Smooth muscle cell (in vitro differentiated cells): ENCODE data around the gene LRRK2. TPM values are rescaled to one million over a fixed set of nuclear protein-coding genes. Genes with fewer than 3 reads are reported as not detected.

ENCODE experiments used
- DNase-seq: peaks from one replicate; lab custom pipeline; 2025; ENCODE audit not compliant: unreplicated experiment; lab: John Stamatoyannopoulos, UW
- H2AFZ ChIP-seq: fragments of 200-600 bp; sonication (generic); 2 replicates; pipeline ENCODE4 v1.6.0; 2016; ENCODE audit warnings: antibody characterized with exemption, low read depth, mild to moderate bottlenecking
- H3F3A ChIP-seq: fragments of 200-600 bp; sonication (generic); 2 replicates; pipeline ENCODE4 v1.6.0; 2017; ENCODE audit warnings: antibody characterized with exemption, low read depth
- H3K27ac ChIP-seq: fragments of 200-600 bp; sonication (generic); 2 replicates; pipeline ENCODE4 v1.5.1; 2016; ENCODE audit warnings: low read depth, mild to moderate bottlenecking
- H3K27me3 ChIP-seq: fragments of 200-600 bp; sonication (generic); 2 replicates; pipeline ENCODE4 v1.6.1; 2016; ENCODE audit warnings: low read depth, mild to moderate bottlenecking
- H3K36me3 ChIP-seq: fragments of 200-600 bp; sonication (generic); 2 replicates; pipeline ENCODE4 v1.5.1; 2016; ENCODE audit warnings: low read depth
- H3K4me1 ChIP-seq: fragments of 200-600 bp; sonication (generic); 2 replicates; pipeline ENCODE4 v1.5.1; 2016; ENCODE audit warnings: low read depth
- H3K4me2 ChIP-seq: fragments of 200-600 bp; sonication (generic); 2 replicates; pipeline ENCODE4 v1.6.0; 2016; ENCODE audit warnings: mild to moderate bottlenecking
- H3K4me3 ChIP-seq: fragments of 200-600 bp; sonication (generic); 2 replicates; pipeline ENCODE4 v1.5.1; 2016; ENCODE audit warnings: mild to moderate bottlenecking
- H3K79me2 ChIP-seq: fragments of 200-600 bp; sonication (generic); 2 replicates; pipeline ENCODE4 v1.6.0; 2016; ENCODE audit warnings: low read depth, mild to moderate bottlenecking
- H3K9ac ChIP-seq: fragments of 200-600 bp; sonication (generic); 2 replicates; pipeline ENCODE4 v1.6.0; 2016; ENCODE audit warnings: low read depth
- H3K9me3 ChIP-seq: fragments of 200-600 bp; sonication (generic); replicated peaks from 2 replicates; pipeline ENCODE4 v1.5.1; 2016; ENCODE audit warnings: low read depth
- H4K20me1 ChIP-seq: fragments of 200-600 bp; sonication (generic); 2 replicates; pipeline ENCODE4 v1.6.0; 2016; ENCODE audit warnings: low read depth
- WGBS: methylation state at CpG from one replicate; pipeline ENCODE4 v1.1.7; 2016; ENCODE audit warnings: low lambda C conversion rate; 5-methylcytosine and 5-hydroxymethylcytosine counted together
- polyA plus RNA-seq: library from polyadenylated mRNA; unstranded; fragments of >200 nt; fragmentation: Nextera tagmentation; extraction: Ambion mirVana; gene quantifications from 2 replicates; pipeline ENCODE4 v1.2.1, GENCODE V29; 2016
- total RNA-seq: library from RNA; depleted of rRNA; stranded (reverse); fragments of >200 nt; gene quantifications from 2 replicates; pipeline ENCODE4 v1.2.3, GENCODE V29; 2014
- TF ChIP-seq, protein P1 (sequence below): fragments of 200-600 bp; sonication (generic); IDR thresholded peaks from 2 replicates; pipeline ENCODE4 v1.5.1; 2017; ENCODE audit warnings: borderline replicate concordance, mild to moderate bottlenecking, antibody characterized with exemption; ENCODE audit not compliant: insufficient read depth, poor library complexity, severe bottlenecking

Gene LRRK2
- total and polyA plus RNA-seq, 2 experiments from 2014 or later, result not detected

DNA sequence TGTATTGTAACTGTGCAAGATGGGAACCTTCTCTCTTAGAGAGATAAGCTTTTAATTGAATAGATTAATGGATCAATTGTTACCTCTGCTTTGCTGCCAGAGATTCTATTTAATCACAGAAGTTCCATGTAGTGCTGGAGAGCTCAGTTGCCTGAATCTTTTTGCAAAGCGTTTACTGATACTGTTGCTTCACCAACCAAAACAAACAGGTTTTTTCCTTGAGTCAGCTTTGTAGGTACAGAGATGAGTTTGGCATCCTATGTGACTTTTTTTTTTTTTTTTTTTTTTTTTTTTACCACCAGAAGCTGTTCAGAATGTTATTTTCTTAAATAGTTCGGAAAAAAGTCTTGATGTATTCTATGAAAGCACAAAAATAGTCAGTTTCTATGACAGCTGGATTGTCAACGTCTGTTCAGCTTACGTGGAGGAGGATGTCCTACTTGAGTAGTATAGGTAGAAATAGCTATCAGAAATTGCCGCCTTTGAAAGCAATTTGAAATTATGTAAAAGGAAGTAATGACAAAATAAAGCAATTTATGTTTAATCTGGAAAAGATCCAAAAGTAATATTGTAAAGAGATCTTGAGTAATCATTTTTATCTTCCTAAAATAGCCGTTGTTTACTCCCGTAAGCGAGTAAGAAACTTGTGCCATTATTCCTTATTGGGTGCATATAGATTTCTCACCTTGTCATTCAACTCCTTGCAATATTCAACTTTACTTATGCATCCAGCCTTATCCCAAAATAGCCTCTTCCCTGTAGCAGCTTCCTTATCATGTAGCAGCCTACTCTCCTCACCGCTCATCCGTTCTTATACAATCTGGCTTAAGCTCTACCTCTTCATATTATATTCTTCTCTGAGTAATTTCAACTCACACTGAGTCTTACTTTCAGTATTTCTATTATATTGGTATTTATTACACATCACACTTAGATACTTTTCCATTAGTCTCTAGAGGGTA is 5.2 kb downstream of the LRRK2 start:
- no peaks in the 10 kb centered on the region for H4K20me1 ChIP-seq
- TF ChIP-seq, protein P1, sequence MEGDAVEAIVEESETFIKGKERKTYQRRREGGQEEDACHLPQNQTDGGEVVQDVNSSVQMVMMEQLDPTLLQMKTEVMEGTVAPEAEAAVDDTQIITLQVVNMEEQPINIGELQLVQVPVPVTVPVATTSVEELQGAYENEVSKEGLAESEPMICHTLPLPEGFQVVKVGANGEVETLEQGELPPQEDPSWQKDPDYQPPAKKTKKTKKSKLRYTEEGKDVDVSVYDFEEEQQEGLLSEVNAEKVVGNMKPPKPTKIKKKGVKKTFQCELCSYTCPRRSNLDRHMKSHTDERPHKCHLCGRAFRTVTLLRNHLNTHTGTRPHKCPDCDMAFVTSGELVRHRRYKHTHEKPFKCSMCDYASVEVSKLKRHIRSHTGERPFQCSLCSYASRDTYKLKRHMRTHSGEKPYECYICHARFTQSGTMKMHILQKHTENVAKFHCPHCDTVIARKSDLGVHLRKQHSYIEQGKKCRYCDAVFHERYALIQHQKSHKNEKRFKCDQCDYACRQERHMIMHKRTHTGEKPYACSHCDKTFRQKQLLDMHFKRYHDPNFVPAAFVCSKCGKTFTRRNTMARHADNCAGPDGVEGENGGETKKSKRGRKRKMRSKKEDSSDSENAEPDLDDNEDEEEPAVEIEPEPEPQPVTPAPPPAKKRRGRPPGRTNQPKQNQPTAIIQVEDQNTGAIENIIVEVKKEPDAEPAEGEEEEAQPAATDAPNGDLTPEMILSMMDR, result no peak

DNA sequence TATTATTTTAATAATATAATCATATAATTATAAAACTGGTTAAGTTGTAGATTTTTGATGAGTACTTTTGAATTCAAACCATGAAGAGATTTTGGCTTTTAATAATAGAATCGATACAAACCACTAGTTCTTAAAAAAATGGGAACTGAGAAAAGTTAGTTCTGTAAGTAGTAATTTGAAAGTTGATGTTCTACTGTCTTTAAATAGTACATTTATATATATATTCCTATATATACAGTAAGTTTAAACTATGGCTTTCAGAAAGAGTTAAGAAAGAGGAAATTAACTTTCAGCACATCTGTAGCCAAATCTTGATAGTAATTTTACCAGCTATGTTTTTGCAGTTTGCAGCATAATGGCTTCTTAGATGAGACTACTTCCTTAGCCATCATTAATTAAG is 7.8 kb downstream of the LRRK2 start:
- Histone ChIP-seq H3K4me1 (no peaks in the 10 kb centered on the region), H3K27me3 (no peaks in the 10 kb centered on the region), H3K79me2 (no peaks in the 10 kb centered on the region), H3K36me3 (no peaks in the 10 kb centered on the region), H3K27ac (no peak overlapping the region), H3K9ac (no peak overlapping the region), H4K20me1 (no peaks in the 10 kb centered on the region), H3K4me3 (no peak overlapping the region), H3F3A (no peaks in the 10 kb centered on the region), H3K4me2 (no peak overlapping the region), H3K9me3 (no peaks in the 10 kb centered on the region), H2AFZ (no peak overlapping the region)
- DNase-seq, result no peak
- 76% methylated on average over 1 of the region's 1 CpG for WGBS
- TF ChIP-seq, protein P1, result no peak

More for the DNA sequence above, 5.2 kb downstream of the LRRK2 start:
- no peaks in the 10 kb centered on the region for H3K79me2 ChIP-seq
- H3K9me3 ChIP-seq, result no peaks in the 10 kb centered on the region
- no peaks in the 10 kb centered on the region for H3F3A ChIP-seq
- no peak overlapping the region for H3K9ac ChIP-seq
- no peak overlapping the region for H3K27ac ChIP-seq
- H2AFZ ChIP-seq, result no peak overlapping the region
- WGBS, result 90% methylated on average over 10 of the region's 10 CpGs
- no peak for DNase-seq
- H3K4me3 ChIP-seq, result no peak overlapping the region
- no peaks in the 10 kb centered on the region for H3K36me3 ChIP-seq
- H3K4me2 ChIP-seq, result no peak overlapping the region
- no peaks in the 10 kb centered on the region for H3K4me1 ChIP-seq
- H3K27me3 ChIP-seq, result peaks cover 12% of the 10 kb centered on the region

DNA sequence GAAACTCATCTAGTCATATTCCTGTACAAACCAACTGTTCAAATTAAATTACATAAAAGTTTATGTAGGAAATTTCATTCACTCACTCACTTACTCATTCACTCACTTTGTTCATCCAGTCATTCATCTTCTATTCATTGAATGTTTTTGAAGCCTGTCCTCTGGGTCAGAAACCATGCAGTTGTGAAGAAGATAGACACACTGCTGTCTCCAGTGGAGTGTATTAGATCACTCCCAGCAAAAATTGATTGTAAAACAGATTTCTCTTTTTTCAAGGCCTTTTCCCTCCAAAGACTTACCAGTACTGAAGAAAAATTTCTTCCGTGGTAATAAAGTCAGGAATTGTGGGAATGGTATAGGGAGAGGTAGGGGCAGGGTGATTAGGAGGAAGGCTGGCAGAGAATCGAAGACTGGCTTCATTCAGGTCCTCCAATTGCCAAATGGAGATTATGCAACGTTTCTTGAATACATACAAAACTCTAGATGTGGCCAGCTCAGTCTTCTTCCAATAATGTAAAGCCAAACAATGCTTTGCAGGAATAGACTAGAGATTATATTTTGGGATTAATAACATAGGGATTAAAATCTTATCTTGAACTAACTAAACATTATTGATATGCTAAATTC is 9.1 kb downstream of the LRRK2 start:
- 87% methylated on average over 3 of the region's 3 CpGs for WGBS

More for the DNA sequence above, 9.1 kb downstream of the LRRK2 start:
- H3K9me3 ChIP-seq, result no peaks in the 10 kb centered on the region
- no peaks in the 10 kb centered on the region for H3K4me1 ChIP-seq
- no peak overlapping the region for H3K27ac ChIP-seq
- no peaks in the 10 kb centered on the region for H3K36me3 ChIP-seq
- no peaks in the 10 kb centered on the region for H3K79me2 ChIP-seq
- H3F3A ChIP-seq, result no peaks in the 10 kb centered on the region
- TF ChIP-seq, protein P1, result no peak
- H3K27me3 ChIP-seq, result no peaks in the 10 kb centered on the region
- H2AFZ ChIP-seq, result no peak overlapping the region
- DNase-seq, result no peak
- no peak overlapping the region for H3K9ac ChIP-seq
- no peak overlapping the region for H3K4me2 ChIP-seq
- no peak overlapping the region for H3K4me3 ChIP-seq
- no peaks in the 10 kb centered on the region for H4K20me1 ChIP-seq
